Ovary (tissue), 9 donors: Measurements from ENCODE around the gene WDR38. TPM values are rescaled to one million over a fixed set of nuclear protein-coding genes. Genes with fewer than 3 reads are reported as not detected.

Experiments used
- DNase-seq, 5 donors: peaks; one replicate each; pipeline ENCODE4 v3.0.0-alpha.2; 2019 to 2020
- H3K27ac ChIP-seq, 2 donors: fragments of 200-600 bp; one replicate each; pipeline versions ENCODE4 v1.5.1 to v1.8.0; 2019 to 2022
- H3K27me3 ChIP-seq: fragments of 200-600 bp; one replicate; pipeline ENCODE4 v1.8.0; 2022
- H3K36me3 ChIP-seq: fragments of 200-600 bp; sonication (generic); one replicate; pipeline ENCODE4 v1.5.1; 2019
- H3K4me1 ChIP-seq: one replicate; pipeline ENCODE4 v1.8.1; 2013; ENCODE audit warnings: mild to moderate bottlenecking, moderate library complexity; ENCODE audit not compliant: insufficient read depth
- H3K4me3 ChIP-seq: fragments of 200-600 bp; sonication (generic); one replicate; pipeline ENCODE4 v1.5.1; 2017
- H3K9me3 ChIP-seq, 2 donors: fragments of 200-600 bp in 1 of 2; sonication (generic) in 1 of 2; one replicate each; pipeline versions ENCODE4 v1.5.1 to v1.8.1; 2013 to 2019; ENCODE audit warnings: mild to moderate bottlenecking in 1 of 2, moderate library complexity in 1 of 2
- EP300 ChIP-seq: sonication (generic); formaldehyde crosslinking; IDR thresholded peaks from one replicate; pipeline ENCODE4 v1.6.1; 2017; ENCODE audit warnings: antibody characterized with exemption
- POLR2A ChIP-seq: fragments of 450-650 bp; IDR thresholded peaks from one replicate; pipeline ENCODE4 v1.6.1; 2017; ENCODE audit warnings: antibody characterized with exemption, mild to moderate bottlenecking, moderate library complexity
- WGBS, 3 donors: extraction: QIAGEN DNeasy Blood & Tissue Kit in 1 of 3; methylation state at CpG; one replicate each; pipeline versions ENCODE4 v1.1.5 to v1.1.7; 2013 to 2017; 5-methylcytosine and 5-hydroxymethylcytosine counted together
- intact Hi-C, 4 donors: fragments of 100-400 bp; cut with DNase I; formaldehyde crosslinking; loops; one replicate each; pipeline versions ENCODE4 v1.11.0 to v1.15.1; 2022 to 2023
- polyA plus RNA-seq, 2 donors: library from polyadenylated mRNA; stranded (reverse); fragments of 200-250 nt in 1 of 2; fragments of 350-450 nt in 1 of 2; fragmentation: Illumina TruSeq in 1 of 2; extraction: RNeasy Lipid Tissue Mini Kit (QIAGEN cat#74804) in 1 of 2; gene quantifications; one replicate each; pipeline ENCODE4 v1.2.3, GENCODE V29; 2013 to 2014
- total RNA-seq, 7 donors: library from RNA; depleted of rRNA in 2 of 7; stranded (reverse); fragments of >200 nt in 2 of 7; fragmentation: NEBNext Ultra II Directional in 3 of 7; extraction: Animal tissue kit (Norgen Biotek cat#: 25700) in 3 of 7; gene quantifications; one replicate each; pipeline versions ENCODE4 v1.1.0 to v1.2.4, GENCODE V29; 2016 to 2023
- TF ChIP-seq, protein P1 (sequence below), 3 donors: fragments of 450-650 bp in 2 of 3; fragments of 200-600 bp in 1 of 3; IDR thresholded peaks; one replicate each; pipeline versions ENCODE4 v1.5.1 to v1.8.0; 2016 to 2022; ENCODE audit warnings: antibody characterized with exemption in 3 of 3, mild to moderate bottlenecking in 1 of 3
- donor health status: DM: no; HTN: no; CAD: no; lungs with moderate emphysema.
- donor health status: DM: no; HTN: no; CAD: no.
- donor health status: Bipolar disorder and iron deficiency.
- donor health status: DM: yes; HTN: yes; CAD: no.
- donor health status: DM: no; HTN: no; CAD: no.
- donor health status: DM: yes; HTN: yes; CAD: no.

WDR38 gene
- total and polyA plus RNA-seq, 9 donors: 0.94 to 22.5 (median 1.4) TPM; not detected in 5

- no peak for TF ChIP-seq EP300
- TF ChIP-seq, protein P1, sequence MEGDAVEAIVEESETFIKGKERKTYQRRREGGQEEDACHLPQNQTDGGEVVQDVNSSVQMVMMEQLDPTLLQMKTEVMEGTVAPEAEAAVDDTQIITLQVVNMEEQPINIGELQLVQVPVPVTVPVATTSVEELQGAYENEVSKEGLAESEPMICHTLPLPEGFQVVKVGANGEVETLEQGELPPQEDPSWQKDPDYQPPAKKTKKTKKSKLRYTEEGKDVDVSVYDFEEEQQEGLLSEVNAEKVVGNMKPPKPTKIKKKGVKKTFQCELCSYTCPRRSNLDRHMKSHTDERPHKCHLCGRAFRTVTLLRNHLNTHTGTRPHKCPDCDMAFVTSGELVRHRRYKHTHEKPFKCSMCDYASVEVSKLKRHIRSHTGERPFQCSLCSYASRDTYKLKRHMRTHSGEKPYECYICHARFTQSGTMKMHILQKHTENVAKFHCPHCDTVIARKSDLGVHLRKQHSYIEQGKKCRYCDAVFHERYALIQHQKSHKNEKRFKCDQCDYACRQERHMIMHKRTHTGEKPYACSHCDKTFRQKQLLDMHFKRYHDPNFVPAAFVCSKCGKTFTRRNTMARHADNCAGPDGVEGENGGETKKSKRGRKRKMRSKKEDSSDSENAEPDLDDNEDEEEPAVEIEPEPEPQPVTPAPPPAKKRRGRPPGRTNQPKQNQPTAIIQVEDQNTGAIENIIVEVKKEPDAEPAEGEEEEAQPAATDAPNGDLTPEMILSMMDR (IDR thresholded peaks at IDR 0.05): no peak
- no peak for TF ChIP-seq POLR2A
- Histone ChIP-seq H3K4me3 (no peak overlapping the region), H3K27me3 (no peaks in the 10 kb centered on the region), H3K36me3 (no peaks in the 10 kb centered on the region), H3K27ac (no peak overlapping the region), H3K4me1 (no peaks in the 10 kb centered on the region), H3K9me3 (no peaks in the 10 kb centered on the region)
- 96 to 97% (median 97%) methylated on average over 6 of the region's 6 CpGs for WGBS, 3 donors
- intact Hi-C loops: no loop called here
- no peak for DNase-seq
These were observed 44.0 kb upstream of the WDR38 start for GRCh38 chr9:124809211-124809610.

GRCh38 chr9:124809741-124810500 lies 43.3 kb upstream of the WDR38 start:
- no peak for DNase-seq
- no peak for TF ChIP-seq POLR2A
- Histone ChIP-seq H3K36me3 (no peaks in the 10 kb centered on the region), H3K4me1 (no peaks in the 10 kb centered on the region), H3K4me3 (no peak overlapping the region), H3K27me3 (no peaks in the 10 kb centered on the region), H3K9me3 (no peaks in the 10 kb centered on the region), H3K27ac (no peak overlapping the region)
- WGBS, 3 donors: 94 to 95% (median 95%) methylated on average over 60 of the region's 60 CpGs
- intact Hi-C loops: no loop called here

DNA sequence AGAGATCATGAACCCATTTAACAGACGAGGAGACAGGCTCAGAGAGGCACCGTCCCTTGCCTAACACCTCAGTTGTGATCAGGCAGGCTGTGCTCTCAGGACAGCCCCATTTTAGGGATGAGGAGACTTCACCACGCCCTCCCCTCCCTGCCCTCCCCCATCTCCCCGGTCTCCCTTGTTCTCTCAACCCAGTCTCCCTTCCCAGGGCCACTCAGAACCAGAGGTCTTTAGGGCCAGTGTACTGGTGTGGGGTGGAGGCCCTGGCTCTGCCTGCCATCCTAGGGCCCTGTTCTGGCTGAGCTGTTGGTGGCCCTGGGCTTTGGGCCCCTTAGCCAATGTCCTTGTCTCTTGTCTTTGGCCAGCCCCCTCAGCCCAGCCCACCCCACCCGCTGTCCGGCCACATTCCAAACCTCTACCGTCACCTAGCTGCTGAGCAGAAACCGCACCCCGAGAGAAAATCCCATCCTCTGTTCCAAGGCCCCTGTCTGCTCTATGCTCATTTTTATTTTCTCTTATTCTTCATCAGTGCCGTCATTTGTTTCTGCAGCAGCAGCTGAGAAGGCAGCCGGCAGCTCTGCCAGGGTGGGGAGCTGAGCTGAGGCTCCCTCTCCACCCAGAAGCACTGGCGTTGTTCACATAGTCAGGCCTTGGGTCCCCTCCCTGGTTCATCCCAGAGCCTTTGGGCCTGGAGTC lies 42.5 kb upstream of the WDR38 start:
- 71 to 76% (median 73%) methylated on average over 12 of the region's 12 CpGs for WGBS, 3 donors
- Histone ChIP-seq H3K27ac (no peak overlapping the region), H3K9me3 (no peaks in the 10 kb centered on the region), H3K4me3 (no peak overlapping the region), H3K27me3 (no peaks in the 10 kb centered on the region), H3K4me1 (no peaks in the 10 kb centered on the region), H3K36me3 (no peaks in the 10 kb centered on the region)
- intact Hi-C loops: no loop called here
- TF ChIP-seq, protein P1 (IDR thresholded peaks at IDR 0.05): no peak
- TF ChIP-seq EP300 (no peak), POLR2A (no peak)
- no peak for DNase-seq

DNA sequence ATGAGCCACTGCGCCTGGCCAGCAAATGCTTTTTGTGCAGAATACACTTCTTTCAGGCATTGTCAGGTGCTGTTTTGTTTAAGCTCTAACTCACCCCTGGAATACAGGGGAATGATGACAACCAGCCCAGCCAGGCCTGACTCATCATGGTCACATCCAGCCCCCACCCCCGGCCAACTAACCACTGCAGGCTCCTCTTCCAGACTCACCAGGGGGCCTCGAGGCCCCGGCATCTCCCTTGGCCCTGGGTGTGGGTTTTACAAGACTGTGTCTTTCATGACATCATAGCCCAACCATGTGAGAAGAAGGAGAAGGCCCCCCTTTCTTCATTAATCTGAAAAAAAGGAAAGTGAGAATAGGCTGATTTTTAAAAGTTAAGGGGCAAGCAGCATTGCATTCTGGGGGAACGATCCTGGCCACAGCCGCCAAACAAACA lies 40.8 kb upstream of the WDR38 start:
- Histone ChIP-seq H3K27me3 (no peaks in the 10 kb centered on the region), H3K4me1 (no peaks in the 10 kb centered on the region), H3K27ac (no peak overlapping the region), H3K9me3 (no peaks in the 10 kb centered on the region), H3K4me3 (no peak overlapping the region), H3K36me3 (no peaks in the 10 kb centered on the region)
- WGBS, 3 donors: 41 to 54% (median 52%) methylated on average over 6 of the region's 6 CpGs
- intact Hi-C loops: no loop called here
- TF ChIP-seq POLR2A: no peak
- no peak for TF ChIP-seq EP300
- TF ChIP-seq, protein P1 (IDR thresholded peaks at IDR 0.05): no peak
- peak in 2 of 5 donors; percentile 73 to 74 for DNase-seq

GRCh38 chr9:124813041-124813440 lies 40.2 kb upstream of the WDR38 start:
- intact Hi-C loops: no loop called here
- Histone ChIP-seq H3K4me3 (no peak overlapping the region), H3K27me3 (no peaks in the 10 kb centered on the region), H3K27ac (no peak overlapping the region), H3K4me1 (no peaks in the 10 kb centered on the region), H3K36me3 (no peaks in the 10 kb centered on the region), H3K9me3 (no peaks in the 10 kb centered on the region)
- 86 to 97% (median 95%) methylated on average over 7 of the region's 7 CpGs for WGBS, 3 donors
- TF ChIP-seq POLR2A (no peak), EP300 (no peak)
- TF ChIP-seq, protein P1 (IDR thresholded peaks at IDR 0.05): no peak
- no peak for DNase-seq
